ENCODE results near the gene FSTL4. TPM values are rescaled to one million over a fixed set of nuclear protein-coding genes. Genes with fewer than 3 reads are reported as not detected.

Gene FSTL4
- total and polyA plus RNA-seq, 12 donors, result 0.48 to 5.2 (median 2.3) TPM

DNA sequence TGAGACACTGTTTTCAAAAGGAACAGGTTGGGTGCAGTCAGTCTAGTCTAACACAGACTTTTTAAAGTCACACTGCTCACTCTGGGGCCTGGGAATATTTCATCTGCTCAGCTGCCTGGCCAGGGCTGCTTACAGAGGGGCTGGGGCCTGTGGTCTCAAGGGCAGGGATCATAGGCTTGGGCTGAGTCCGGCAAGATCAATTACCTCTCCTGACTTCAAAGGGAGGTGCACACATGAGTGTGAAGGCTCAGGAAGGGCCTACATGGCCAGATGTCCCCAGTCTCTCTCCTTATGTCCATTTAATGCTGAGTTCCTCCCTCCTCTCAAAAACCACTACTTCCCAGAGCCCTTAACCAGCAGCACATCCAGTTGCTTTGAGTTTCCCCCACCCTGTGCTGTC lies 313.3 kb downstream of the FSTL4 start:
- Histone ChIP-seq H3K4me3 (no peak overlapping the region), H3K36me3 (replicated peaks in 1 of 2) (no peaks in the 10 kb centered on the region), H3K27ac (no peak overlapping the region), H3K27me3 (no peaks in the 10 kb centered on the region), H3K9me3 (replicated peaks in 1 of 3) (no peaks in the 10 kb centered on the region), H3K4me1 (replicated peaks in 1 of 2) (no peaks in the 10 kb centered on the region)
- intact Hi-C loops (cut with DNase I), result no loop called here
- TF ChIP-seq POLR2A (IDR thresholded peaks at IDR 0.05) (no peak), CTCF (IDR thresholded peaks at IDR 0.05) (no peak)
- no peak for DNase-seq
- 43 to 78% (median 57%) methylated on average over 1 of the region's 1 CpG; no CpG with 5 or more reads in 1 of the 4 donors for WGBS, 4 donors

GRCh38 chr5:133298447-133298846 lies 313.9 kb downstream of the FSTL4 start:
- 65 to 90% (median 75%) methylated on average over 2 to 4 of the region's 4 CpGs for WGBS, 4 donors
- no peak for TF ChIP-seq POLR2A (IDR thresholded peaks at IDR 0.05)
- H3K36me3 ChIP-seq (replicated peaks in 1 of 2), result no peaks in the 10 kb centered on the region
- H3K4me3 ChIP-seq, result no peak overlapping the region
- H3K27me3 ChIP-seq, result no peaks in the 10 kb centered on the region
- no peak overlapping the region for H3K27ac ChIP-seq
- no peaks in the 10 kb centered on the region for H3K4me1 ChIP-seq (replicated peaks in 1 of 2)
- DNase-seq, result no peak
- intact Hi-C loops (cut with DNase I), result no loop called here
- no peaks in the 10 kb centered on the region for H3K9me3 ChIP-seq (replicated peaks in 1 of 3)

DNA sequence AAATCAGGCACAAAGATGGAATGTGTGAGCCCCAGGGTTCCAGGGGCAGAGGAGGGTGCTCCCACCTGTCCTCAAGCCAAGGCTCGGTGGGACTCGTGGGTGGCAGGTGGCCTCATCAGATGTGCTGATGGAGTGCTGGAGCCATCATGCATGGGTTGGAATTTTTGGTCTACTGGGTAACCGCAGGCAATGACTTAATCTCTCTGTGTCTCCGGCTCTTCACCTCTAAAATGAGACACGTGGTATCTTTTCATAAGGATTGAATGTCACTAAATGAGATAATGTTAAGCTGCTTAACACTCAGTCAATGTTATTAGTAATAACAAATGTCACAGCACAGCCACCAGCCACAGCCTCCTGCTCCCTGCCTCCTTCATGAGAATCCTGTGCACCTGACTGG lies 315.0 kb downstream of the FSTL4 start:
- intact Hi-C loops (cut with DNase I), result no loop called here
- no peak overlapping the region for H3K4me3 ChIP-seq
- WGBS, 4 donors, result 86 to 94% (median 88%) methylated on average over 4 to 5 of the region's 5 CpGs
- no peak for DNase-seq
- no peaks in the 10 kb centered on the region for H3K9me3 ChIP-seq (replicated peaks in 1 of 3)
- TF ChIP-seq POLR2A (IDR thresholded peaks at IDR 0.05) (no peak), CTCF (IDR thresholded peaks at IDR 0.05) (no peak)
- H3K27me3 ChIP-seq, result no peaks in the 10 kb centered on the region
- no peaks in the 10 kb centered on the region for H3K36me3 ChIP-seq (replicated peaks in 1 of 2)
- no peak overlapping the region for H3K27ac ChIP-seq
- no peaks in the 10 kb centered on the region for H3K4me1 ChIP-seq (replicated peaks in 1 of 2)

GRCh38 chr5:133296624-133297023 lies 315.7 kb downstream of the FSTL4 start:
- no peaks in the 10 kb centered on the region for H3K27me3 ChIP-seq
- no peaks in the 10 kb centered on the region for H3K36me3 ChIP-seq (replicated peaks in 1 of 2)
- intact Hi-C loops (cut with DNase I), result no loop called here
- no peak for DNase-seq
- WGBS, 4 donors, result 62 to 88% (median 83%) methylated on average over 5 of the region's 5 CpGs
- H3K9me3 ChIP-seq (replicated peaks in 1 of 3), result no peaks in the 10 kb centered on the region
- H3K4me1 ChIP-seq (replicated peaks in 1 of 2), result no peaks in the 10 kb centered on the region
- TF ChIP-seq CTCF (IDR thresholded peaks at IDR 0.05) (no peak), POLR2A (IDR thresholded peaks at IDR 0.05) (no peak)
- no peak overlapping the region for H3K27ac ChIP-seq
- no peak overlapping the region for H3K4me3 ChIP-seq

GRCh38 chr5:133295520-133295919 lies 316.8 kb downstream of the FSTL4 start:
- Histone ChIP-seq H3K4me3 (no peak overlapping the region), H3K4me1 (replicated peaks in 1 of 2) (no peaks in the 10 kb centered on the region), H3K9me3 (replicated peaks in 1 of 3) (no peaks in the 10 kb centered on the region), H3K27ac (no peak overlapping the region), H3K27me3 (no peaks in the 10 kb centered on the region), H3K36me3 (replicated peaks in 1 of 2) (no peaks in the 10 kb centered on the region)
- no peak for TF ChIP-seq CTCF (IDR thresholded peaks at IDR 0.05)
- TF ChIP-seq POLR2A (IDR thresholded peaks at IDR 0.05), result no peak
- no peak for DNase-seq
- intact Hi-C loops (cut with DNase I), result no loop called here
- 83 to 92% (median 88%) methylated on average over 3 of the region's 3 CpGs for WGBS, 4 donors
